LHCN-M2 (cell line): ENCODE data around the gene GMPPA. TPM values are rescaled to one million over a fixed set of nuclear protein-coding genes. Genes with fewer than 3 reads are reported as not detected.

Experiments used
- DNase-seq: peaks from one replicate; pipeline ENCODE4 v3.0.0-alpha.2; 2012; ENCODE audit warnings: low read depth
- total RNA-seq: library from RNA; depleted of rRNA; stranded (reverse); fragments of >200 nt; gene quantifications from 2 replicates; pipeline ENCODE4 v1.2.3, GENCODE V29; 2014

The GMPPA gene
- total RNA-seq, 1 experiment from 2014 or later, result 65.7 TPM

GRCh38 chr2:219519526-219519916 is 20.8 kb downstream of the GMPPA start:
- DNase-seq, result no peak

GRCh38 chr2:219520079-219520478 is 21.4 kb downstream of the GMPPA start:
- no peak for DNase-seq

- DNase-seq, result peak; percentile 40
Observed at GRCh38 chr2:219521066-219521880, 22.6 kb downstream of the GMPPA start.

- DNase-seq, result peak; percentile 60
Observed at GRCh38 chr2:219522111-219523030, 23.7 kb downstream of the GMPPA start.

GRCh38 chr2:219523031-219523671 is 24.5 kb downstream of the GMPPA start:
- no peak for DNase-seq

GRCh38 chr2:219524817-219525216 is 26.1 kb downstream of the GMPPA start:
- no peak for DNase-seq

GRCh38 chr2:219525533-219526232 is 27.0 kb downstream of the GMPPA start:
- no peak for DNase-seq

GRCh38 chr2:219526320-219527075 is 27.8 kb downstream of the GMPPA start:
- DNase-seq, result no peak

GRCh38 chr2:219527076-219527394 is 28.3 kb downstream of the GMPPA start:
- no peak for DNase-seq

GRCh38 chr2:219527472-219527871 is 28.8 kb downstream of the GMPPA start:
- no peak for DNase-seq

- DNase-seq, result peak; percentile 73
Observed at GRCh38 chr2:219530048-219530963, 31.6 kb downstream of the GMPPA start.

- no peak for DNase-seq
Observed at GRCh38 chr2:219531639-219532377, 33.1 kb downstream of the GMPPA start.

- DNase-seq, result no peak
Observed at GRCh38 chr2:219532378-219532649, 33.6 kb downstream of the GMPPA start.

- DNase-seq, result no peak
Observed at GRCh38 chr2:219533930-219534661, 35.4 kb downstream of the GMPPA start.

GRCh38 chr2:219536425-219536824 is 37.7 kb downstream of the GMPPA start:
- DNase-seq, result no peak

GRCh38 chr2:219536967-219537366 is 38.3 kb downstream of the GMPPA start:
- no peak for DNase-seq

- no peak for DNase-seq
Observed at GRCh38 chr2:219537657-219538488, 39.2 kb downstream of the GMPPA start.

- no peak for DNase-seq
Observed at GRCh38 chr2:219538504-219538951, 39.8 kb downstream of the GMPPA start.
